GM12864 (cell line): Measurements from ENCODE around the gene CD69.

ENCODE experiments used
- DNase-seq: peaks from one replicate; pipeline ENCODE4 v3.0.0-alpha.2; 2011; ENCODE audit warnings: low read depth
- H3K4me3 ChIP-seq: 2 replicates; pipeline ENCODE4 v1.5.1; 2011; ENCODE audit warnings: mild to moderate bottlenecking, low read depth, low read length, control low read depth
- CTCF ChIP-seq: IDR thresholded peaks from 2 replicates; pipeline ENCODE4 v1.5.1; 2011; ENCODE audit warnings: low read depth, mild to moderate bottlenecking, moderate library complexity, low read length, control low read depth, inconsistent platforms; ENCODE audit errors: missing control alignments

Gene CD69

DNA sequence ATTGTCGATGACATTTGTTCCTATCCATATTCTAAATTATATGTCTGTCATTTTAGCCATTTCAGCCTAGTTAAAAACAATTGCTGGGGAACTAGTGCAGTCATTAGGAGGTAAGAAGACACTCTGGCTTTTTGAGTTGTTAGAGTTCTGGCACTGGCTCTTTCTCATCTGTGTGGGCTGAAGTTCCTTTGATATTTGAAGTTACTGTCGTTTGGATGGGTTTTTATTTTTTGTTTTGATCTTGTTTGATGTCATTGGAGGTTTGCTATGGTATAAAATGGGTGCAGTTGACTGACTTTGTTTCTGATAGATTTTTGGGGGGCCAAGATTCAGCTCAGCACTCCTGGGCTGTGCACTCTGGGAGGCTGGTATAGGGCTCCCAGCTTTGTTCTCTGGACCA is 20.7 kb upstream of the CD69 start:
- H3K4me3 ChIP-seq = no peak overlapping the region
- no peak for DNase-seq
- no peak for TF ChIP-seq CTCF

- TF ChIP-seq CTCF = no peak
- no peak for DNase-seq
- H3K4me3 ChIP-seq = no peak overlapping the region
Observed at GRCh38 chr12:9779209-9779608, 18.5 kb upstream of the CD69 start.

- no peak overlapping the region for H3K4me3 ChIP-seq
- TF ChIP-seq CTCF = no peak
- no peak for DNase-seq
Observed at GRCh38 chr12:9776781-9777180, 16.1 kb upstream of the CD69 start.

DNA sequence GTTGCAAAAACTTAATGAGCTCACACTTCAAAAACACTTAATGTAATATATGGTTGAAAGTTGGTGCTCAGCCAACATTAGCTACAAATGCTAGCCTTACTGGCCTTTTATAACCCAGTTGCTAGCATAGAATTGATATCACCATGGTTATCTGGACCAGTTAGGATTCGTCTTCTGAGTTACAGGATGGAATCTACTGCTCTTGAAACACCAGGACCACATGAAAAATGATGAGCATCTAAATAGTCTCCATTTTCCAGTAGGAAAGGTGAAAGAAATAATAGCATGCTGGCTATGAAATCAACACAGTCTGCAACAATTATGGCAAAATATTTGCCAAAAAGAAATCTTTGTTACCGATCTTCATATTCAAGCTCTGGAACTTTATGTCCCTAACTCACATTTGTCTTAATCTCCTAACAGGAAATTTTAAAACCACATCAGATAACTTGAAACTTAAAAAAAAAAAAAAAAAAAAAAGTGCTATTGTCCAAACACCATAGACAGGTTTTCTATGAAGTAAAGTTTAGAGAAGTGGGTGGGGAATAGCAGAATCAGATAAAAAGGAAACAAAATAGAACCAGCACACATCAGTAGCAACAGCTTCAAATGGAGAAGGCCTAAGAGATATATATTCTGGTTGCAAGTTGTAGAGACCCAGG is 12.6 kb upstream of the CD69 start:
- DNase-seq = no peak
- TF ChIP-seq CTCF = no peak
- H3K4me3 ChIP-seq = no peak overlapping the region

GRCh38 chr12:9763025-9763424 is 2.3 kb upstream of the CD69 start:
- TF ChIP-seq CTCF = no peak
- DNase-seq = no peak

DNA sequence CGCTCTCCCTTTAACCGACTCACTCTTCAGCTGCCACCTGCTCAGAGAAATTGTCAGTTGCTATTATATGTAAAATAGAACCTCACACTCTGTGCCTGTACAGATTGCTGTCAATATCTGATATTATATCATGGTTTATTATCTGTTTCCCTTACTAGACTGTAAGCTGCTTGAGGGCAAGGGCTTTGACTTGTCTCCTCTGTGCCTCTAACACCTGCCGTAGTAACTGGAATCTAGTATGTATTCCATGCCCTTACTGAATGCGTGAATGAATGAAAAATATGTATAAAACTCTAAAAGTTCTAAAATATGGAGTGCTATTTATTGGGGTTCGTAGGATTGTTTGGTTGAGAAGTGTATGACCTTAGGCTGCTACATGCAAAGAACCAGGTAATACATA is 1.7 kb upstream of the CD69 start:
- no peak for TF ChIP-seq CTCF
- H3K4me3 ChIP-seq = no peak overlapping the region
- no peak for DNase-seq

More at GRCh38 chr12:9763025-9763424, 2.3 kb upstream of the CD69 start:
- no peak overlapping the region for H3K4me3 ChIP-seq

DNA sequence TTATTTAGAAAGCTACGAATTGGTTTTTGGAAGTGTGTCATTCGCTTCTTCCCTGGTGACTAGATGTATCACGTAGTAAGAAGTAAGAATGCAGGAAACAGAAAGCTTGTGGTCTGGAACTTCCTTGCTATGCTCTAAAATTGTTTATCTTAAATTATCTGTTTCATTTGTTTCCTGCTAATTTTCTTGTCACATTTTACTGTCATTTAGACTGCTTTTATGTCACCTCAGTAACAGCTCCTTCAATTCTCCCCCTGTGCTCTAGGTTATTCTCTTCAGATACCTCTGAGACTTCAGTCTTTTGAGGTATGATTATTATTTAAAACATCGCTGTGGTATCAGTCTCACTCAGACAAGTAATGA is 699 bp upstream of the CD69 start:
- no peak overlapping the region; the same call in 1 of the 2 replicates for H3K4me3 ChIP-seq
- TF ChIP-seq CTCF = no peak
- DNase-seq = no peak
